GM13976 (cell line): ENCODE measurements around the gene PIK3C2G.

Experiments
- DNase-seq: peaks from one replicate; pipeline ENCODE4 v3.0.0; 2012; ENCODE audit warnings: low spot score
- in situ Hi-C: fragments of 300-500 bp; cut with MboI; formaldehyde crosslinking; loops from one replicate; pipeline ENCODE4 v1.12.0; 2022; ENCODE audit warnings: low sequenced_read_pairs, mixed read lengths, inconsistent platforms; ENCODE audit not compliant: unreplicated experiment
- TF ChIP-seq, protein P1 (sequence below): IDR thresholded peaks from 2 replicates; pipeline ENCODE4 v1.5.1; 2012; ENCODE audit warnings: borderline replicate concordance, mild to moderate bottlenecking; ENCODE audit not compliant: insufficient read depth; ENCODE audit errors: extremely low read depth, missing control alignments, control extremely low read depth

The PIK3C2G gene

DNA sequence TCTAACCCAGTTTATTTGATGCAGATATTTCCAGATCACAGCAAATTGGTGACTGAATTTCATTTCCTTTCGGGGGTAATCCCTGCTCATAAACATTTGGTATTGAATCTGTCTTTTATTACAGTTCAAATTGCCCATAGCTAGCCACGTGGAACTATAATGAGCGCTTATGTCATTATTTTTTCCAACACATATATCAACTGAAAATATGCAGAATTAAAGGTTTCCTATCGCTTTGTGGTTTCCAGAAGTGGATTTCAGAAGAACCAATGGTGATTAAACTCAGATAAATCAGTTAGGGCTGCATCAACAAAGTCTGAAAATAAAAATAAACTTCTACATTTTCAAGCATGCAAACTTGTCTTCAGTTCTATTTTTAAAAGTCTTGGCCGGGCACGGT lies 111.9 kb downstream of the PIK3C2G start:
- DNase-seq = no peak
- in situ Hi-C loops = no loop called here
- TF ChIP-seq, protein P1, sequence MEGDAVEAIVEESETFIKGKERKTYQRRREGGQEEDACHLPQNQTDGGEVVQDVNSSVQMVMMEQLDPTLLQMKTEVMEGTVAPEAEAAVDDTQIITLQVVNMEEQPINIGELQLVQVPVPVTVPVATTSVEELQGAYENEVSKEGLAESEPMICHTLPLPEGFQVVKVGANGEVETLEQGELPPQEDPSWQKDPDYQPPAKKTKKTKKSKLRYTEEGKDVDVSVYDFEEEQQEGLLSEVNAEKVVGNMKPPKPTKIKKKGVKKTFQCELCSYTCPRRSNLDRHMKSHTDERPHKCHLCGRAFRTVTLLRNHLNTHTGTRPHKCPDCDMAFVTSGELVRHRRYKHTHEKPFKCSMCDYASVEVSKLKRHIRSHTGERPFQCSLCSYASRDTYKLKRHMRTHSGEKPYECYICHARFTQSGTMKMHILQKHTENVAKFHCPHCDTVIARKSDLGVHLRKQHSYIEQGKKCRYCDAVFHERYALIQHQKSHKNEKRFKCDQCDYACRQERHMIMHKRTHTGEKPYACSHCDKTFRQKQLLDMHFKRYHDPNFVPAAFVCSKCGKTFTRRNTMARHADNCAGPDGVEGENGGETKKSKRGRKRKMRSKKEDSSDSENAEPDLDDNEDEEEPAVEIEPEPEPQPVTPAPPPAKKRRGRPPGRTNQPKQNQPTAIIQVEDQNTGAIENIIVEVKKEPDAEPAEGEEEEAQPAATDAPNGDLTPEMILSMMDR = no peak

DNA sequence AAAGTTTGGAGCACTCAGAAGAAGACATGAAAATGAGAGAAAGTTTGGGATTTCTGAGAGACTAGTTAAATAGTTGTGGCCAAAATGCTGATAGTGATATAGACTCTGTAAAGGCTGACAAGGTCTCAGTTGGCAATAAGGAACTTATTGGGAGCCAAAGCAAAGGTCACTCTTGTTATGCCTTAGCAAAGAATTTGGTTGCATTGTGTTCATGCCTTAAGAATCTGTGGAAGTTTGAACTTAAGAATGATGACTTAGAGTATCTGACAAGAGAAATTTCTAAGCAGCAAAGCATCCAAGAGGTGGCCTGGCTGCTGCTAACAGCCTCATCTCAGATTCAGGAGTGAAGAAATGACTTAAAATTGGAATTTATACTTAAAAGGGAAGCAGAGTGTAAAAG lies 113.8 kb downstream of the PIK3C2G start:
- TF ChIP-seq, protein P1 = no peak
- in situ Hi-C loops = no loop called here

DNA sequence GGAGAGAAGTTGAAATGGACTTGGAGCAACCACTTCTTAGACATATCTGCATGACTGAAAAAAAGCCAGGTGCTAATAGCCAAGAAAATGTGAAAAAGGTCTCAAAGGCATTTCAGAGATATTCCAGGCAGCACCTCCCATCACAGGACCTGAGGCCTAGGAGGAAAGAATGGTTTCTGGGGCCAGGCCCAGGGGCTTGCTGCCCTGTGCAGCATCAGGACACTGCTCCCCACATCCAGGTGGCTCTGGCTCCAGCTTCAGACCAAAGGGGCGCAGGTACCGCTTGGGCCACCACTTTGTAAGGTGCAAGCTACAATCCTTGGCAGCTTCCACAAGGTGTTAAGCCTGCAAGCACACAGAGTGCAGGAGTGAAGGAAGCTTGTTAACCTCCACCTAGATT lies 114.3 kb downstream of the PIK3C2G start:
- no peak for DNase-seq
- TF ChIP-seq, protein P1 = no peak
- in situ Hi-C loops = no loop called here

More for the DNA sequence above, 113.8 kb downstream of the PIK3C2G start:
- no peak for DNase-seq

DNA sequence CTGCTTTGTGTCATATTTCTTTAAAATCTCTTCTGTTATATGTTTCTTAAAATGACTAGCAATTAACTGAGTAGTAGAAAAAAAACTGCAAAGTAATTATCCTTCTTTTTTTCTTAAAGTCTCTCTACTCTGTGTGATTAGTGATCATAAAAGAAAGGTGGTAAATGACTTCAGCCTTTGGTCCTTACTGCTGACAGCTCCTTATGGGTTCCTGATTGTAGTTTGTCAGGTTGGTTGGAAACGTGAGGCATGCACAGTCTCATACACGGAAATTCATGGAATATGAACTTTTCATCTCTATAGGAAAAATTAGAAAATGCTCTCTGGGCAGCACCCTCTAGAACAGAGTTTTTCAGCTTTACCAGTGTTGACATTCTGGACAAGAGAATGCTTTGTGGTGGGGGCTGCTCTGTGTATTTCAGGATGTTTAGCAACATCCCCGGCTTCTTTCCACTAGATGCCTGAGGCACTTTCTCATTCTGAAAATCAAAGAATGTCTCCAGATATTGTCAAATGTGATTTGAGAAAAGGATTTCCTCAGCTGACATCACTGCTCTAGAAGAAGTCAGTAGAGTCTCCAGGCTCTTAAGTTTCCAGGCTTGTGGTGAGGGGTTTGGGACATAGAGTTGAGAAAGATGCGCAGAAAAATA lies 121.0 kb downstream of the PIK3C2G start:
- no peak for DNase-seq
- TF ChIP-seq, protein P1 = no peak
- in situ Hi-C loops = no loop called here

DNA sequence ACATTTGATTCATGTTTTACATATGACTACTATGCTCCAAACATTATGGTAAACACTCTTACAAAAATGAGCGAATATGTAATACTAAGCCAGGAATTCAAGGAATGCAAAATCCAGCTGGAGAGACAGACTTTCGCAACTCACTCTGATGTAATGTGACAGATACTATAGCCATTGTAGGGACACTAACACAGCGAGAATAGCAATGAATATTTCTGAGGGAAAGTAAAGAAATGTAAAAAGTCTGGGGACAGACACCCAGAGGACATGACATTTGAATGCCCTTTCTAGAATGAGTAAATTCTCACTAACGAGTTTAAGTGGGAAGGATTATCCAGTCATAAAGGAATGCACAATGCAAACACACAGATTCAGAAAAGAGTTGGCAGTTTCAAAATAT lies 121.9 kb downstream of the PIK3C2G start:
- TF ChIP-seq, protein P1 = no peak
- DNase-seq = no peak
- in situ Hi-C loops = no loop called here

DNA sequence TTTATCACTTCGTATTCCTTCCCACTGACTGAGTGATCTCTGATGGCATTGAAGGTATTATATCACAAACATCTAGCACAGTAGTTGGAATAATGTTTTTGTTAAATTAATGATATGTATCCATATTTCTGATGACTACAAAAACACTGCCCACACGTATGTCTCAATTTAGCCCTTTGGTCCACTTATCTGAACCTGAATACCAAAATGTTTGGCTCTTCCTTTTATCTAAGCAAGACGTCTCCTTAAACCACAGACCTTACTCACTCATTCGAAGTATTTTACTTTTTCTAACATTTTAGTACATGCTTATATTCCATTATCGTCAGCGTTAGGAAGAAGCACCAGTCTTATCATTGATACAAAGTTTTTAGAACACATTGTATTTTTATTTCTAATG lies 126.4 kb downstream of the PIK3C2G start:
- TF ChIP-seq, protein P1 = no peak
- DNase-seq = no peak
- in situ Hi-C loops = no loop called here

DNA sequence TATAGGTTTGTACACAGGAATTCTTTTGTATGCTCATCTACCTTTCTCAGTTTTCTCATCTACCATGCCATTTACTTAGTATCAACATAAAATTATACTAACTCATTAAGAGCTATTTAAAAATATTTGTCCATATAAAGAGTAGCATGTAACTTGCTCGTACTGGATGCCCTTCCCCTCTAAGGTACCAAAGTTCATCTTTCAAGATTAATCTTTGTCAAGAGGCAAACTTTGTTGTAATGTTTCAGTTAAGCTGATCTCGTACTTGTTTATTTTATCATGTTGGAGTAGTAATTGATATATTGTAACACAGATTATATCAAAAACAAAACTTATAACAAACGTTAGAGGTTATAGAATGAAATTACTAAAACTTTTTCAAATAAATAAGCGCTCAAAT lies 128.5 kb downstream of the PIK3C2G start:
- no peak for DNase-seq
- in situ Hi-C loops = no loop called here
- TF ChIP-seq, protein P1 = no peak
